SK-N-SH (cell line): Measurements from ENCODE around the gene LPIN1. TPM values are rescaled to one million over a fixed set of nuclear protein-coding genes. Genes with fewer than 3 reads are reported as not detected.

Experiments used
- CTCF ChIA-PET: fragments of 300-600, 350-600 bp; formaldehyde crosslinking; extraction: SDS; loops from one replicate; lab custom pipeline; 2021; lab: Yijun Ruan, JAX
- POLR2A ChIA-PET: fragments of 350-600 bp; sonication (Branson Sonifier 250); formaldehyde crosslinking; extraction: SDS; loops from one replicate; lab custom pipeline; 2020; ENCODE audit warnings: antibody characterized with exemption, inconsistent platforms; lab: Yijun Ruan, JAX
- DNase-seq: peaks from one replicate; pipeline ENCODE4 v3.0.0; 2012
- H2AFZ ChIP-seq: fragments of 200-600 bp; sonication (generic); 2 replicates; pipeline ENCODE4 v1.8.1; 2016; ENCODE audit warnings: antibody characterized with exemption, mild to moderate bottlenecking, low read depth
- H3F3A ChIP-seq: fragments of 200-600 bp; sonication (generic); replicated peaks from 2 replicates; pipeline ENCODE3; 2016; ENCODE audit warnings: antibody characterized with exemption, mild to moderate bottlenecking; ENCODE audit not compliant: insufficient read depth
- H3K27ac ChIP-seq, 2 experiments: fragments of 200-500 bp in 1 of 2; fragments of 200-600 bp in 1 of 2; sonication (Bioruptor generic) in 1 of 2; sonication (generic), shearing (Covaris generic) in 1 of 2; 2 replicates each; pipeline versions ENCODE4 v1.5.1 to v1.6.1; 2014 to 2016; ENCODE audit warnings: low read depth in 2 of 2, inconsistent platforms in 1 of 2, low read length in 1 of 2, mild to moderate bottlenecking in 1 of 2, mixed read lengths in 1 of 2
- H3K27me3 ChIP-seq: fragments of 200-600 bp; sonication (generic), shearing (Covaris generic); 2 replicates; pipeline ENCODE4 v1.6.1; 2016; ENCODE audit warnings: mixed run types; ENCODE audit not compliant: insufficient read depth
- H3K36me3 ChIP-seq, 2 experiments: fragments of 200-500 bp in 1 of 2; fragments of 200-600 bp in 1 of 2; sonication (Bioruptor generic) in 1 of 2; sonication (generic) in 1 of 2; replicated peaks in 1 of 2; 2 replicates each; pipeline versions ENCODE3 to v1.5.1; 2014 to 2016; ENCODE audit warnings: low read length in 1 of 2, mild to moderate bottlenecking in 1 of 2; ENCODE audit not compliant: insufficient read depth in 2 of 2, control insufficient read depth in 1 of 2
- H3K4me1 ChIP-seq, 2 experiments: fragments of 200-500 bp in 1 of 2; fragments of 200-600 bp in 1 of 2; sonication (Bioruptor generic) in 1 of 2; sonication (generic), shearing (Covaris generic) in 1 of 2; 2 replicates each; pipeline versions ENCODE4 v1.5.1 to v1.6.1; 2014 to 2016; ENCODE audit warnings: low read depth in 1 of 2, low read length in 1 of 2, mixed run types in 1 of 2; ENCODE audit not compliant: insufficient read depth in 2 of 2, control insufficient read depth in 1 of 2
- H3K4me2 ChIP-seq: fragments of 200-600 bp; sonication (generic), shearing (Covaris generic); 2 replicates; pipeline ENCODE4 v1.6.1; 2017; ENCODE audit warnings: mixed run types
- H3K4me3 ChIP-seq, 2 experiments: fragments of 200-500 bp in 1 of 2; fragments of 200-600 bp in 1 of 2; sonication (Bioruptor generic) in 1 of 2; sonication (generic), shearing (Covaris generic) in 1 of 2; 2 replicates each; pipeline versions ENCODE4 v1.5.1 to v1.8.1; 2014 to 2016; ENCODE audit warnings: low read depth in 2 of 2, inconsistent platforms in 1 of 2, low read length in 1 of 2, mild to moderate bottlenecking in 1 of 2, mixed read lengths in 1 of 2, moderate library complexity in 1 of 2
- H3K79me2 ChIP-seq: fragments of 200-600 bp; sonication (generic); 2 replicates; pipeline ENCODE4 v1.8.1; 2017; ENCODE audit warnings: mild to moderate bottlenecking; ENCODE audit not compliant: insufficient read depth
- H3K9ac ChIP-seq: fragments of 200-600 bp; sonication (generic); 2 replicates; pipeline ENCODE4 v1.6.1; 2017; ENCODE audit warnings: mixed run types
- H3K9me2 ChIP-seq: fragments of 200-600 bp; sonication (generic); 2 replicates; pipeline ENCODE4 v1.6.1; 2017; ENCODE audit warnings: mixed run types
- H3K9me3 ChIP-seq: fragments of 200-600 bp; sonication (generic); 2 replicates; pipeline ENCODE4 v1.6.1; 2017; ENCODE audit warnings: mixed run types, mild to moderate bottlenecking, moderate library complexity
- H4K20me1 ChIP-seq: fragments of 200-600 bp; sonication (generic); 2 replicates; pipeline ENCODE4 v1.6.1; 2017; ENCODE audit warnings: mild to moderate bottlenecking, mixed run types; ENCODE audit not compliant: insufficient read depth
- CHD2 ChIP-seq: fragments of 150-350 bp; IDR thresholded peaks from 2 replicates; pipeline ENCODE4 v1.6.1; 2018; ENCODE audit warnings: low read length; ENCODE audit not compliant: partially characterized antibody
- ELF1 ChIP-seq: IDR thresholded peaks from 2 replicates; pipeline ENCODE4 v1.4.0; 2012
- EP300 ChIP-seq, 2 experiments: IDR thresholded peaks; 2 replicates each; pipeline versions ENCODE4 v1.4.0 to v1.6.1; 2012; ENCODE audit warnings: borderline replicate concordance in 1 of 2, low read depth in 1 of 2, low read length in 1 of 2
- EZH2phosphoT487 ChIP-seq: fragments of 200-600 bp; sonication (generic); IDR thresholded peaks from 2 replicates; pipeline ENCODE4 v1.6.1; 2017; ENCODE audit warnings: low read depth, mixed run types, mild to moderate bottlenecking, antibody characterized with exemption, moderate library complexity, borderline replicate concordance
- GABPA ChIP-seq: IDR thresholded peaks from 2 replicates; pipeline ENCODE4 v1.4.0; 2012; ENCODE audit warnings: low read depth, mild to moderate bottlenecking
- IRF3 ChIP-seq: fragments of 150-350 bp; IDR thresholded peaks from 2 replicates; pipeline ENCODE4 v1.6.1; 2016; ENCODE audit warnings: mild to moderate bottlenecking, low read depth, low read length
- JUND ChIP-seq: IDR thresholded peaks from 2 replicates; pipeline ENCODE4 v1.4.0; 2012
- NFIC ChIP-seq: IDR thresholded peaks from 2 replicates; pipeline ENCODE4 v1.4.0; 2012; ENCODE audit warnings: borderline replicate concordance
- NRF1 ChIP-seq: IDR thresholded peaks from 2 replicates; pipeline ENCODE4 v1.6.1; 2012; ENCODE audit warnings: low read depth, mild to moderate bottlenecking, low read length
- PBX3 ChIP-seq: IDR thresholded peaks from 2 replicates; pipeline ENCODE4; 2012
- RCOR1 ChIP-seq: fragments of 150-350 bp; IDR thresholded peaks from 2 replicates; pipeline ENCODE4 v1.6.1; 2017; ENCODE audit warnings: antibody characterized with exemption, low read length
- RFX5 ChIP-seq: IDR thresholded peaks from 2 replicates; pipeline ENCODE4 v1.6.1; 2012; ENCODE audit warnings: mild to moderate bottlenecking, improper control_type of control experiment, low read length
- RXRA ChIP-seq: IDR thresholded peaks from 2 replicates; pipeline ENCODE4 v1.4.0; 2012; ENCODE audit warnings: low read depth, mild to moderate bottlenecking, borderline replicate concordance
- SIN3A ChIP-seq: IDR thresholded peaks from 2 replicates; pipeline ENCODE4 v1.6.1; 2012; ENCODE audit warnings: low read depth, mild to moderate bottlenecking, low read length, moderate library complexity, borderline replicate concordance
- TAF1 ChIP-seq: IDR thresholded peaks from 2 replicates; pipeline ENCODE4 v1.6.1; 2012; ENCODE audit warnings: low read depth, mild to moderate bottlenecking, low read length, moderate library complexity, borderline replicate concordance
- TEAD4 ChIP-seq: IDR thresholded peaks from 2 replicates; pipeline ENCODE4 v1.4.0; 2012; ENCODE audit warnings: mild to moderate bottlenecking, borderline replicate concordance; ENCODE audit not compliant: insufficient read depth
- USF1 ChIP-seq: IDR thresholded peaks from 2 replicates; pipeline ENCODE4 v1.4.0; 2012; ENCODE audit warnings: low read depth, borderline replicate concordance
- USF2 ChIP-seq: fragments of 150-350 bp; IDR thresholded peaks from 2 replicates; pipeline ENCODE4 v1.6.1; 2017; ENCODE audit warnings: antibody characterized with exemption, low read length, low read depth, borderline replicate concordance
- YY1 ChIP-seq: IDR thresholded peaks from 2 replicates; pipeline ENCODE4 v1.4.0; 2012; ENCODE audit warnings: low read depth, mild to moderate bottlenecking
- WGBS: methylation state at CpG from one replicate; pipeline ENCODE4 v1.1.6; 2017; ENCODE audit warnings: low lambda C conversion rate; 5-methylcytosine and 5-hydroxymethylcytosine counted together
- polyA plus RNA-seq, 3 experiments: library from polyadenylated mRNA; depleted of rRNA; stranded (reverse); fragments of >200 nt; gene quantifications; 2 replicates each; pipeline ENCODE4 v1.2.3, GENCODE V29; 2012
- TF ChIP-seq, protein P1 (sequence below): fragments of 200-600 bp; sonication (generic); IDR thresholded peaks from 2 replicates; pipeline ENCODE4 v1.6.1; 2017; ENCODE audit warnings: antibody characterized with exemption, mild to moderate bottlenecking, moderate library complexity

LPIN1 gene
- polyA plus RNA-seq, 1 of the 3 experiments (the other 2 are of a cell fraction) = 22.1 TPM

DNA sequence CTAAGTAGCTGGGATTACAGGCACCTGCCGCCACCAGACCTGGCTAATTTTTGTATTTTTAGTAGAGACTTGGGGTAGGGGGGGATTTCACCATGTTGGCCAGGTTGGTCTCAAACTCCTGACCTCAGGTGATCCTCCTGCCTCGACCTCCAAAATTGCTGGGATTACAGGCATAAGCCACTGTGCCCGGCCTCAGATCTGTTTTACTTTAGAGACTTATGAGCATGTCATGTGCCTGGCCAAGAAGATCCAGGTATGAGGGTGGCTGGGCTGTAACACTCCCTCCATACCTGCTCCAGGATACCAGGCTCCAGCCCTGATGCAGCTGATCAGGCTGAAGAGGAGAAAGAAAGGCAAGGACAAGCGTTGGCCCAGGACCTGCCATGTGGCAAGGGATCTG lies 125.0 kb downstream of the LPIN1 start:
- Histone ChIP-seq H3K9me2 (no peaks in the 10 kb centered on the region), H2AFZ (no peak overlapping the region), H3F3A (no peaks in the 10 kb centered on the region), H3K79me2 (no peaks in the 10 kb centered on the region), H3K4me1 (no peaks in the 10 kb centered on the region), H3K27ac (no peak overlapping the region), H3K9me3 (no peaks in the 10 kb centered on the region), H3K4me2 (no peak overlapping the region), H3K27me3 (no peaks in the 10 kb centered on the region), H3K36me3 (no peaks in the 10 kb centered on the region), H4K20me1 (no peaks in the 10 kb centered on the region), H3K9ac (no peak overlapping the region), H3K4me3 (no peak overlapping the region)
- POLR2A ChIA-PET = no interaction called here
- CTCF ChIA-PET = interaction anchor here (1.4 kb wide), 1 partner anchor 177 kb away, joined by 3 read pairs; no protein-coding TSS in a partner anchor
- 66% methylated on average over 4 of the region's 4 CpGs for WGBS
- no peak for TF ChIP-seq NRF1
- no peak for TF ChIP-seq RFX5
- TF ChIP-seq SIN3A = no peak
- no peak for TF ChIP-seq CHD2
- TF ChIP-seq GABPA = no peak
- no peak for TF ChIP-seq RCOR1
- no peak for TF ChIP-seq TAF1
- DNase-seq = no peak

GRCh38 chr2:11872247-11872947 lies 126.0 kb downstream of the LPIN1 start:
- H3K27ac ChIP-seq = no peak overlapping the region
- TF ChIP-seq USF1 = no peak
- TF ChIP-seq CHD2 = no peak
- no peak for TF ChIP-seq PBX3
- no peak for TF ChIP-seq EZH2phosphoT487
- no peak for TF ChIP-seq EP300 (IDR thresholded peaks at IDR 0.05; ENCODE audit: borderline replicate concordance in 1 of 2, low read depth in 1 of 2, low read length in 1 of 2)
- no peak for TF ChIP-seq ELF1
- no peak for TF ChIP-seq NFIC
- TF ChIP-seq RXRA = no peak
- no peak for TF ChIP-seq GABPA
- no peak for TF ChIP-seq TEAD4
- TF ChIP-seq IRF3 = no peak
- no peak for TF ChIP-seq YY1
- no peak for TF ChIP-seq JUND
- TF ChIP-seq, protein P1, sequence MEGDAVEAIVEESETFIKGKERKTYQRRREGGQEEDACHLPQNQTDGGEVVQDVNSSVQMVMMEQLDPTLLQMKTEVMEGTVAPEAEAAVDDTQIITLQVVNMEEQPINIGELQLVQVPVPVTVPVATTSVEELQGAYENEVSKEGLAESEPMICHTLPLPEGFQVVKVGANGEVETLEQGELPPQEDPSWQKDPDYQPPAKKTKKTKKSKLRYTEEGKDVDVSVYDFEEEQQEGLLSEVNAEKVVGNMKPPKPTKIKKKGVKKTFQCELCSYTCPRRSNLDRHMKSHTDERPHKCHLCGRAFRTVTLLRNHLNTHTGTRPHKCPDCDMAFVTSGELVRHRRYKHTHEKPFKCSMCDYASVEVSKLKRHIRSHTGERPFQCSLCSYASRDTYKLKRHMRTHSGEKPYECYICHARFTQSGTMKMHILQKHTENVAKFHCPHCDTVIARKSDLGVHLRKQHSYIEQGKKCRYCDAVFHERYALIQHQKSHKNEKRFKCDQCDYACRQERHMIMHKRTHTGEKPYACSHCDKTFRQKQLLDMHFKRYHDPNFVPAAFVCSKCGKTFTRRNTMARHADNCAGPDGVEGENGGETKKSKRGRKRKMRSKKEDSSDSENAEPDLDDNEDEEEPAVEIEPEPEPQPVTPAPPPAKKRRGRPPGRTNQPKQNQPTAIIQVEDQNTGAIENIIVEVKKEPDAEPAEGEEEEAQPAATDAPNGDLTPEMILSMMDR = no peak
- no peak for TF ChIP-seq USF2
- TF ChIP-seq, all 33 proteins: peak for 0
- H3K4me3 ChIP-seq = no peak overlapping the region
- no peak overlapping the region for H3K4me2 ChIP-seq
- H3K4me1 ChIP-seq = no peaks in the 10 kb centered on the region
- no peaks in the 10 kb centered on the region for H3K9me3 ChIP-seq
- WGBS = 75% methylated on average over 5 of the region's 5 CpGs
- H3K79me2 ChIP-seq = no peaks in the 10 kb centered on the region
- no peak overlapping the region for H2AFZ ChIP-seq
- H3F3A ChIP-seq = no peaks in the 10 kb centered on the region
- H3K9ac ChIP-seq = no peak overlapping the region
- H3K9me2 ChIP-seq = no peaks in the 10 kb centered on the region
- no peak for DNase-seq
- no peaks in the 10 kb centered on the region for H3K27me3 ChIP-seq
- H3K36me3 ChIP-seq = no peaks in the 10 kb centered on the region
- H4K20me1 ChIP-seq = no peaks in the 10 kb centered on the region
- ChIA-PET CTCF (interaction anchor here (1.4 to 4.2 kb wide), 5 partner anchors 8 to 1059 kb away, joined by 3 to 34 read pairs (median 4); no protein-coding TSS in a partner anchor), POLR2A (no interaction called here)
